ENCODE results near the gene NOCT.
"Not testable (repeated sequence)": the region's sequence is repeated elsewhere in the genome, so short reads cannot be mapped to it uniquely, and the experiment has no call there.

GRCh38 chr4:139059026-139059425 is 43.4 kb downstream of the NOCT start:
- TF ChIP-seq CTCF (IDR thresholded peaks at IDR 0.05); EZH2 (IDR thresholded peaks at IDR 0.05; ENCODE audit: borderline replicate concordance, insufficient read depth, low read depth, low read length, poor library complexity, severe bottlenecking): not testable (repeated sequence)

Measured in B cell (primary cell).